Pons (tissue), 1 donor: ENCODE measurements around the gene ZBP1.

Source experiments
- DNase-seq: peaks from one replicate; pipeline ENCODE4 v3.0.0-alpha.2; 2016; ENCODE audit warnings: low spot score

ZBP1 gene

GRCh38 chr20:57558614-57559288, 61.5 kb downstream of the ZBP1 start:
- DNase-seq = no peak

GRCh38 chr20:57557926-57558613, 62.2 kb downstream of the ZBP1 start:
- no peak for DNase-seq

GRCh38 chr20:57556980-57557274, 63.3 kb downstream of the ZBP1 start:
- no peak for DNase-seq

GRCh38 chr20:57555457-57556184, 64.6 kb downstream of the ZBP1 start:
- no peak for DNase-seq
